Prostate gland (tissue), 2 donors: Measurements from ENCODE around the gene IL7R.

Experiments used
- CTCF ChIP-seq, 4 experiments: fragments of 200-600 bp in 2 of 4; fragments of 450-650 bp in 2 of 4; sonication (generic) in 2 of 4; IDR thresholded peaks; 1 replicate in 3 of 4; 2 replicates in 1 of 4; pipeline ENCODE4 v1.5.1; 2016 to 2019; ENCODE audit warnings: antibody characterized with exemption in 4 of 4, mild to moderate bottlenecking in 2 of 4, moderate library complexity in 2 of 4
- POLR2A ChIP-seq: fragments of 450-650 bp; IDR thresholded peaks from one replicate; pipeline ENCODE4 v1.6.1; 2016; ENCODE audit warnings: antibody characterized with exemption, mild to moderate bottlenecking
- POLR2AphosphoS5 ChIP-seq: sonication (generic); formaldehyde crosslinking; IDR thresholded peaks from one replicate; pipeline ENCODE4 v1.6.1; 2017; ENCODE audit warnings: antibody characterized with exemption

GRCh38 chr5:35850967-35851680 is 5.6 kb upstream of the IL7R start:
- TF ChIP-seq CTCF (IDR thresholded peaks at IDR 0.05): no peak
- no peak for TF ChIP-seq POLR2AphosphoS5
- no peak for TF ChIP-seq POLR2A
